Activated CD4-positive, alpha-beta T cell treated with anti-CD3 and anti-CD28 coated beads for 4 hours (primary cell): ENCODE results near the gene REX1BD.

Experiments used
- DNase-seq, 2 donors: peaks; one replicate each; pipeline ENCODE4 v3.0.0-alpha.2; 2020

Gene REX1BD

DNA sequence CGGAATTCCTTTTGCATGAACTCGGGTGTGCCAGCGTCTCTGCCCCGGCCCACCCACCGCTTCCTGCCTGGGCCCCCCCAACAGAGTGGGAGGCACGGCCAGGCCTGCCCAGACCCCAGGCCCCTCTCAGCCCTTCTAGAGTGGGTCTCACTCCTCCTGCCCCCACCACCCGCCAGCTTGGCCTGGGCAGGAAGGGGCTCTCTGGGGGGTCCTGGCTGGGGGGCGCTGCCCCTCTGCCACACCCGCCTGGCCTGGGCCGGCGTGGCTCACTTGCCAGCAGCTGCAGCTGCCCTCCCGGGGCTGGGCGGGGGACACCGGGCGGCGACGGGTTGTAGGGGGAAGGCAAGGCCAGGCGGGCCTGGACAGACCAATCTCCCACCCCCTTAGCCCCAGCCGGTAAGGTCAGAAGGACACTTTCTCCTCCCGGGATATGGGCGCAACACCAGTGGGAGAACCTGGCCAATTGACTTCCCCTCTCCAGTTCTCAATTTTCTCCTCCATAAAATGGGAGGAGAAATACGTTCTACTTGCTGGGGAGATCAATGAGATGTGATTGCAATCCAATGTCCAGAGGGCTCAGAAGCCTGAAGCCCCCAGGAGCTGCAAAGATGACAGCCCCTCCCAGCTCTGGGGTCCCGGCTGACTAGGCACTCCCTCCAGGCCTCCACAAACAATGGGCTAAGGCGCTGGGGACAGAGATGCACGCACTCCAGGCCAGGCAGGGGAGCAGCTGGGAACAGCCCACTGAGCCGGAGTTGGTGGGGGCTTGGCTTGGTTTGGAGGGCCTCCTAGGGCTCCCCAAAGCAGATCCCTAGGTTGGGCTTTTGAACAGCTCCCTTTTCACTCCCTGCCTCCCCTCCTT is 15.6 kb downstream of the REX1BD start:
- DNase-seq = no peak

DNA sequence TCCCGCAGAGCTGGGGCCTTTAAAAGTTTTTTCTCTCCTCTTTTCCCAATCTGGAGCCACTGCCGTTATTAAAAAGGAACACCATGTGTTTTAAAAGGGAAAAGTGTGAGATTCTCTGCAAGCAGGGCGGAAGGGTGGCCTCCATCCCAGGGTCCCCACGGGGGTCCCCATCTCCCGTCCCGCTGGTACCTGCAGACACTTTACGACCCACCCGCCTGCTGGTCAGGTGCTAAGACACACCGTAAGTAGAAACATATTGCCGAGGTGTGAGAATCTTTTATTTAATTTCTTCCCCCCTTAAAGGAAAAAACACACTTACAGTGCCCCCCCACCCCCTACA is 16.2 kb downstream of the REX1BD start:
- no peak for DNase-seq

DNA sequence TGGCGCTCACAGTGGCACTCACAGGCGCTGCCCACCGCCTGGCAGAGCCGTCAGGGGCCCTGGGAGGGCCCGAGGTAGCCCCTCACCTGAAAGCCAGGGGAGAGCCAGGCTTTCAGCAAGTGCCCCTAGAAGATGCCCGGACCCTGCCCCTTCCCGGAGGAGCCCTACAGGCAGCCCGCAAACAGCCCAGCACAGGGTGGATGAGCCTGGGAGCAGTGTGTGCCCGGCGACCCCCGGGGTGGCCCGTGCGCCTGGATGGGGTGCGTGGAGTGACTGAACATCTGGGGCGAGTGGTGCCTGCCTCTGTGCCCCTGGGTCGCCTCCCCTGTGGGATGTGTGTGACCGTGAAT is 16.6 kb downstream of the REX1BD start:
- DNase-seq = no peak

DNA sequence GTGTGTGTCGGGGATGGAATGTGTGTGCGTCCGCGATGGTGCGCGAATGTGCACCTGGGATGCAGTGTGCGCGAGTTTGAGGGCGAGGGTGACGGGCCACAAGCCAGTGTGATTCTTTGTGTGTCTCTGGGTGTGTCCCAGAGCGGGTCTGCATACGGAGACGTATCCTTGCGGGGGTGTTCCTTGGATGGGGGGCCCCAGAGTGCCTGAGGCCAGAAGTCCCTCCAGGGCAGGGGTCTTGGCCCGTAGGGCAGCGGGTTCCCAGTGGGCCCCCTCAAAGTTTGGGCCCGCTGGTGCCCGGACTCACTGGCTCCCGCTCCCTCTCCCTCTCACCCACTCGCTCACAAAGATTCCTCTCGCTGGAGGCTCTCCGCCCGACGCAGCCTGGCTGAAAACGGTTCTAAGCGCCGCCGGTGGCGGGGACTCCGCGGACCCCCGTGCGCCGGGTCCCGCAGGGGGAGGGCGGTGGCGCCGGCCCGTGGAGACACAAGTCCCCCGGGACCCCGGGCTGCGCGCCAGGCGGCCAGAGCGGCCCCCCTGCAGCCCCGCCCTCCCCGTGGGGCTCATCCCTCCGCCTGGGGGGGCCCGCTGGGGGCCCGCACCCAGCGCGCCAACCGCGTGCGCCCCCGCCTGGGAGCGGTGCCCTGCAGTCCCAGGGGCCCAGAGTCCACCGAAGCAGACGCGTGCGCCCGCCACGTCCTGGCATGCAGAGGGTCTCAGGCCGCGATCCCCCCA is 17.1 kb downstream of the REX1BD start:
- no peak for DNase-seq

DNA sequence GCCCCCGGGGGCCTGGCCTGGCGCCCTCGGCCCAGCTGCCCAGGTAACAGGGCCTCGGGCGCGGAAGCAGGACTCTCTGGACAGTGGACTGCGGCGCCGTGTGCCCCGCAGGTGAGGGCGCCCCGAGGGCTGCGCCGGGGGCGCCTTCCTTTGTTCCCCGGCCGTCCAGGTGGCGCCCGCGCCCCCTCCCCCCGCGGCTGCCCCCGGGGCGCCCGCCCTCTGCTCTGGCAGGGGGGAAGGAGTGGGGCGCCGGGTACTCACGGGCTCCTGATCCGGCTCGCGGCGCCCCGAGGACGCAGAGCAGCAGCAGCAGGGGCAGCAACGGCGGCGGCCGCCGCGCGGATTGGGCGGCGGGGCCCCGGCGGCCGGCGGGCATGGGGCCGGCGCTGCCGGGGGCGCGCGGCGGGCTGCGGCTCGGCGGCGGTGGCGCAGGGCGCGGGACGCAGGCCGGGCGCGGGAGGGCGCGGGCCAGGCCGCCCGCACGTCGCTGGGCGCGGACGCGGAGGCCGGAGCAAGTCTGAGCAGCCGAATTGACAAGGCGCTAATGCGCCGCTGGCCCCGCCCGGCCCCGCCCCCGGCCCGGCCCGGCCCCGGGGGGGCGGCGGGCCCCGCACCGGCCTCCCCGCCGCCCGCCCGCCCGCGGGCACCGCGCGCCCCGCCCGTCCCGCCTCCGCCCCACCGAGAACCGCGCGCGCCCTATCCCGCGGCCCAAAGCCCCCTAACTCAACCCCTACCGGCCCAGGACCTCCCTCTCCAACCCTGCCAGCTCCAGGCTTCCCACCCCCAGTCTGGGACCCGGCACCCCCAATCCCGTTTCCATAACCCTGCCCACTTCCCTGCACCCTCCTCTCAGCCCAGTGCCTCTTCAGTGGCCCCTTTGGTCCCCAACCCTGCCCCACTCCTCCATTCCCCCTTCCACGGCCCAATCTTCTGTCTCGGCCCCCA is 18.0 kb downstream of the REX1BD start, which contains the start of gene CRLF1:
TSS of gene CRLF1 (minus strand) at position 519 of the 945 bp plus-strand sequence. CDS start at position 376, 143 bp downstream.
- DNase-seq = no peak

DNA sequence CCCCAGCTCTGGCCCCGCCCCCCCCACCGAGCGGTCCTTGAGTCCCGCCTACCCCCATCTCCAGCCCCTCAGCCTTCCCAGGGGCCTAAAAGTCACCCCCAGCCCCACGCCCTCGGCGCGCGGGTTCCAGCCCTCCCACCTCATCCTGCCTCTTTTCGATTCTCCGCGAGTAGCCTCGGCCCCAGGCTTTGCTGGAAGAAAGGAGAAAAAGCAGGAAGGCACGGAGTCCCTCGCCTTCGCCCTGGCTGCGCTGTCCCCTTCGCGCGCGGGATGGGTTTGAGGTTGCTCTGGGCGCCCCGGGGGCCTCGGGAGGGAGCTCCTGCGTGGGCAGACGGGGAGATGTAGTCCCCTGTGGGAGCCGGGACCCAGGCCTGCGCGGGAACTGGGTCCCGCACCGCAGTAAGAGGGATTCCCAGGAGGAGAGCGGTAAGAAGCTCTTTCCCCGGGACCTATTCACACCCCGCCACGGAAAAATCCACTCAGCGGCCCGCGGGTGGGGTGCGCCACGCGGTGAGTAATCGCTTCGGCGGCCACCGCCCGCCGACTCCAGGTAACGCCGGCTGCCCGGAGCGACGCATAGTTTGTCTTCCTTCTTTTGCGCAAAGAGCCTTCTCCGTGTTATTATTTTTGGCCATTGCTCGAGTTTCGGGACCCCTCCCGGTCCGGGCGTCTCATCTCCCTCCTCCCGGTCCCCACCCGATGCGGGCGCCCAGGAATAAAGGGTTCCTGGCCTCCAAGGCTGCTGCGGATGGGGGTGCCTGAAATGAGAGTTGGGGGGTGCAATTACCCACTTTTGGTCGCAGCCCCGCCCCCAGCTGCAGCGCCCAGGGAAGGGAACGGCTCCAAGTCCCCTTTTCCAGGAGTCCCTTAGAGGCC is 18.9 kb downstream of the REX1BD start:
- DNase-seq = peak; percentile 52 to 55

DNA sequence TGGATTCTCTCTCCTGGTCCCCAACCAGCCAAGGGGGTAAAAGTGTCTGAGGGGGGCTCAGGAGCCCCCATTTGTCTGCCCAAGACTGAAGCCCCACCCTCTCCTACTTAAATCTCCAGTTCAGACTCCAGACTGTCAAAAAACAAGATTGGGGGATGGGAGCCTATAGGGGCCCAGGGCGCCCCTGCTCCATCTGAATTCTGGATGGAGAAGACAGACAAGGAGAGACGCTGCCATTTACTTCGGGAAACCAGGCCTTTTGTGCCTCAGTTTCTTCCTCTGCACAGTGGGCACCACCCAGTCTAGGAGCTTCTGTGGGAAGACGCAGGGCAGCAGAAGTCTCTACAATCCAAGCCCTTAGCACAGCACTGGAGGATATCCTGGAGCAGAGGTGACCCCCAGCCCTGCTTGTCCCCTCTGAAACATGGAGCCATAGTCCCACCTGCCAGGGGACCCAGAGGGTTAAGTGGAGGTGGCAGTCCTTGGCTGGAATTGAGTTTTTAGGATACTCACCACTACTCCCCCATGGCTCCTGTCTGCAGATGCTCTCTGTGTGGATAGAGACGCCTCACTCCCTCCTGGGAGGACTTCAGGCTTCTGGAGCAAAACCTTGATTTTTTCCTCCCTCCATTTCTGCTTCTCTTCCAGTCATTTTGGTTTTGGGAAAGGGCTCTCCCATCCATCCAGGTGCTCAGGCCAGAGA is 19.7 kb downstream of the REX1BD start:
- no peak for DNase-seq

DNA sequence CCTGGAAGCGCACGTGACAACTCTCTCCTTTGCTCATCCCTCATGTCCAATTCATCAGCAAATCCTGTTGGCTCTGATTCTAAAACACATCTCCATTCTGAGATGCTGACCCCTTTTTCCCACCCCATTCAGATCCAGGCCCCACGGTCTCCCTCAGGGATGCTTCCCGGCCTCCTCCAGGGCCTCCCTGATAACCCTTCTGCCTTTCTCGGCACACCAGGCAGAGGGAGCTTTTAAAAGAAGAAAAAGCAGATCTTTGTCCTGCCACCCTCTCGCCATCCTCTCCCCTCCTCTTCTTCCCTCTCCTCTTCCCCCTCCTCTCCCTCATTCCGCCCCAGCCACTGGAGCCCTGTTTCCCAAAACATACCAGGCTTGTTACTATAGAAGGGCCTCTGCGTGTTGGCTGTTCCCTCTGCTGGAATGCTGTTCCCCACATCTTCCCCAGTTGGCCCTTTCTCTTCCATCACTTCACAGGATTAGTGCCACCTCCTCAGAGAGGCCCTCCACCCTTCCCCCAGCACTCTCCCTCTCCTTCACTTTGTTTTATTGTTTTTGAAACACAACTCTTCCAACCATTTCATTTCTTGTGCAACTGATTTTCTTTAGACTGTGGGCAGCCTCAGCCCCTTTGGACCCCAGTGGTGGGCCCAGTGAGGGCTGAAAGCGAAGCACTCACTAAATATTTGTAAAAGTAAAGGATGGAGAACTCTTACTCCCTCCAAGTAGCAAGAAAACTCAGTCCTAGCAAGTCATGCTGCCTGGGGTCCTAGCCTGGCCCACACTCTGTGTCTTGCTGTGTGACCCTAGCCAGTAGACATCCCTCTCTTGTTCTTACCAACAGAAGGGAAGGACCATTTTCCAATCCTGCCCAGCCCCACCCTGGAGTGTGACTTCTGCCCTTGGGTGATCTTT is 20.5 kb downstream of the REX1BD start:
- no peak for DNase-seq

DNA sequence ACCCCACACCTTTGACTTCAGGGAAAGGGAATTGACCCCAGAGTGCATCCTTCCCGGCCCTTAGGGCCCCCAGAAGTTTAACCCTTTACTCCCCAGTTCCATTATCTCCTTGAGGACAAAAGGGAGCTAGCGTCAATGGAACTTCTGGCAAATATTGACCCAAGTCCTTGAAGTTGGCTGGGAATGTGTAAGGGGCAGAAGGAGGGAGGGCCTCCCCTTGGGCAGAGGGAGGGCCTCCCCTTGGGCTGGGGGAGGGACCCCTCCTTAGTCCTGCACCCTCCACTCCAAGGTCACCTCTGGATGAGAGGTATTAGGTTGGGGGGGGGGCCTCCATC is 21.1 kb downstream of the REX1BD start:
- no peak for DNase-seq

DNA sequence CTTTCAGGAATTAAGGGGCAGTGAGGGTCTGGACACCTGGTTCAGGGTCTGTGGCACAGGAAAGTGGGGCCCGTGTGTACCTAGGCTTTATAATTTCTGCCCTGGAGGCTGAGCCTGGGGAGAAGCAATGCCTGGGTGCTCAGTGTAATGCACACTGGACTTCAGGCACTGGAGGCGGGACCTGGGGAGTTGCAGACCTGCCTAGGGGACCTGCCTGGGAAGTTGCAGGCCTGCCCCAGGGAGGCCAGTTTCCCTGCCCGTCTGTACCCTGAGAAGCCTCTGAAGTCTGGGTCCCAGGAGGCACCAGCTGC is 21.6 kb downstream of the REX1BD start:
- no peak for DNase-seq

DNA sequence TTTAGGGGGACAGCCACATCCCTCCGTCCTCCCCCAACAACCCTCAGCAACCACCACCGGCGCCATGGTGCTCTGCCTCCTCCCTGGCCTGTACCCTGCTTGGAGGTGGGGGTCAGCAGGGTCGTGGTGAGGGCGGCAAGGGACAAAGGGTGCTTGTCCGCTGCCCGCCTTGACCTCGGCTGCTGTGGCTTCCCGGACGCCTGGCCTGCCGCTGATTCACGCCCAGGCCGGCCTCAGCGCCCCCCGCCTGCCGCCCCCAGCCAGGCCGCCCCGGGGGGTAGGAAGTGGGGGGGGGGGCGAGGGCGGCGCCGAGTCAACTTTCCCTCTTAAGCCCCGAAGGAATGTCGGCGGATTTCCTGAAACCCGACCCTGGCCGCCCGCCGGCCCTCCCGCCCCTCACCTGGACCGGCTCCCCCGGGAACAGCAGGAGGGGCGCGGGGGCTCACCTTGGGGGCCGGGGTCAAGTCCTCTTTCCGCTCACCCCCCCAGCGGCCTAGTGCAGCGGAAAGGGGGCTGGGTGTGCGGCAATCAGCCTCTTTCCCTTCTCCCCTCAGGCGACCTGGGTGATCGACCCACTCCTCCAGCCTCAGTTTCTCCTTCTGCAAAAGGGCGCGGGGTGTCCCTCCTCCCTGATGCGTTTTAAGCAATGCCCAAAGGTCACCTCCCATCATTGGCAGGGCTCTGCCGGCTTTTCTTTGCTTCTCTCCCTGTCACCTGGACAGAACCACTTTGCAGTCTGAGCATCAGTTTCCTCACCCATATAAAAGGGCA is 22.1 kb downstream of the REX1BD start:
- DNase-seq = no peak

DNA sequence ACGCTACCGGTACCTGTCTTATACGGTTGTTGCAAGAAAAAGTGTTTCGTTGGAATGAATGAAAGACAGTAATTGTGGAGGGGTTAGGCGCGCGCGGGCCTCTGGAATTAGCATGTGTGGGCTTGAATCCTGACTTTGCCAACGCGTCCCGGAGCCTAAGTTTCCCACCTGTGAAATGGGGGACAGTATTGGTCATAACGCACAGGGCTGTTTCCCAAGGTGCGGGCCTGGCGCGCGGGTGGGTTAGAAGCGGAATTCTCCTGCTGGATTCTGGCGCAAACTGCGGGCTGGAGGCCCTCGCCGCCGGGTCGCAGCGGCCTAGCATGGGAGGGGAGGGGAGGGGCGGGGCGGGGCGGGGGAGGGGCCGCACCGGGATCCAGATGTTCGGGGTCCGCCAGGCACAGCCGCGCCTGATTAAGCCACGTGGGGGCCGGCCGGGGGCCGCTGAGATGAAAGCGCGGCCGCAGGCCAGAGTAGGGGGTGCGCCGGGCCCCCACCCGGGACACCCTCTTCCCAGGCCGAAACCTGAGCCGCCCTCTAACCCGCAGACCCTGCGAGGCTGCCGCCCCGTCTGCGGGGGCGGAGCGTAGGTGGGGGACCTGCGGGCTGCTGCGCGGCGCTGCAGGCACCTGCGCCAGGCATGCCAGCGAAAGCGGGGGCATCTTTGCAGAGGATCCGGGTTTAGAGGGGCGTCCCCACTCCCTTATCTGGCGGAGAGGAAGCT is 22.9 kb downstream of the REX1BD start:
- DNase-seq = peak; percentile 44 to 52

DNA sequence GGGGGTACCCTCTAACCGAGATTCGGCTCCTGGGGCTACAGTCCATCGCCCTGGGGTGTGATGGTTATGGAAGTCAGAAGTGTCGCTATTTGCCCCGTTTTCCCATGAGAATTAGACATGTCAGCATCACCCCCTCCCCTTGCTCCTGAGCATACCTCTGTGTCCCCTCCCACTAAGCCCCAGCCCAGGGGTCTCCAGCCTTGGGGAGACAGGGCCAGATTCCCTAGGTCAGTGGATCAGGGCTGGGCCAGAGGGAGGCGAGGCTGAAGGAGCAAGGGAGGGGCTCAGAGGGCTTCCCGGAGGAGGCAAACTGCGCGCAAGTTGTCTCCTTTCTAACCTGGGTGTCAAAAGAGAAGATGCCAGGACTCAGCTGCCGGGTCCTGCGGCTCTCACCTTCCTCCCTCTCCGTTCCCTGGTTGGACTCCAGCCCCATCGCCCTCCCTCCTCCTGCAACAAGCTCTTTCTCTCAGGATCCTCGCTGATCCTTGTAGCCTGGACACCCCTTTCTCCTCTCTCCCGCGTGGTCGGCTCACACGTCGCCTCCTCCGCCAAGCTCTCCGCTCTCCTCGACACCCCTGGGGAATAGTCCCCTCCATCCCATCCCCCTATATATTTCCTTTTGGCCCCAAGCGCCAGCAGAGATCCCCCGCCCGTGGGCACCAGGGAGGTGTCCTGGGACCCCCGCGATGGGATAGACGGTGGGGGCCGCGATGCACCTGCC is 23.6 kb downstream of the REX1BD start:
- DNase-seq = no peak

DNA sequence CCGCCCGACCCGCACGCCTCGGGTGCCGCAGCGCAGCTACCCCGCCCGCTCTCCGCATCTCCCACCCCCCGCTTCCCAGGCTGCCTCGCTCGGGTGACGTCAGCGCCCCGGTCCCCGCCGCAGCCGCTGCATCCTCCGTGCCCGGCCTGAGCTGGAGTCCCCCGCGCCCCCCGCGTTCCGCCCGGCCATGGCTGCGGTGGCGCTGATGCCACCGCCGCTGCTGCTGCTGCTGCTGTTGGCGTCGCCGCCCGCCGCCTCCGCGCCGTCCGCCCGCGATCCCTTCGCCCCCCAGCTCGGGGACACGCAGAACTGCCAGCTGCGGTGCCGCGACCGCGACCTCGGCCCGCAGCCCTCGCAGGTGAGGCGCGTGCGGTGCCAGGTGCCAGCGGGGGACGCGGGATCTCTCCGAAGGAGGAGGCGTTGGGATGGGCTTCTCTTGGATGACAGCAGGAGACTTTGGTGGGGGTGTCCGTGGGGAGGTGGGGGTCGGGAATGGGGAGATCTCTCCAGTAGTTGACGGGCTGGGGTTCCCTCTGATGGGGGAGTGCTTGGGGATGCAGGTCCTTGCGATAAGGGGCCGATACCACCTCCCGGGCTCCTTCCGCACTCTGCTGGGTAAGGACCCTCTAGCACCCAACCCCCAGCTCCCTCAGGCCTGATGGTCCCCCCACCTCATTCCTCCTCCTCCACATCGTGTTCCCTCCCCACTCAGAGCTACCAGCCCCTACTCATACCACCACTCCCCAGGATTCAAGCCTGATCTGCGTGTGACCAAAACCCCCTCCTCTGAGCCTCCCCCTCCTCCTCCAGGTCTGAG is 24.4 kb downstream of the REX1BD start, which contains the start of gene TMEM59L:
TSS of gene TMEM59L (plus strand) at position 99 of the 817 bp plus-strand sequence. CDS start at position 188, 89 bp downstream.
- peak; percentile 31 to 48 for DNase-seq

DNA sequence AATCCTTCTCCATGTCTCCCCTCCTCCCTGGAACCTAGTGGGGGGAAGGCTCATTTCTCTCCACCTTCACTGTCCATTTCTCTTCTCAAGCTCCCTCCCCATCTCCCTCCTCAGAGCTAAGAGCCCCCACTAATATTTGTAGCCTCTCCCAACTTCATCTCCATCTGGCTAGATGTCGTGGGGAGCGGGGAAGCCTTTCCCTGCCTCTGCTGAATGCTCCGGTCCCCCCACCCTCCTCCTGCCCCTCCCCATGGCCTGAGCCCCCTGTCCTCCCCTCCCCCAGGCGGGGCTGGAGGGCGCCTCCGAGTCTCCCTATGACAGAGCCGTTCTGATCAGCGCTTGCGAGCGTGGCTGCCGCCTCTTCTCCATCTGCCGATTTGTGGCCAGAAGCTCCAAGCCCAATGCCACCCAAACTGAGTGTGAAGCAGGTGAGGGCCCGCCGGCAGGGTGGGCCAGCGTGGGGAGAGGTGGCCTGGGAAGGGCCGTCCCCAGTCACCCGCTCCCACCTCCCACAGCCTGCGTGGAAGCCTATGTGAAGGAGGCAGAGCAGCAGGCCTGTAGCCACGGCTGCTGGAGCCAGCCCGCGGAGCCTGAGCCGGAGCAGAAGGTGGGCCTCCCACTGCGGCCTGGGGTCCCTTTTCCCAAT is 25.1 kb downstream of the REX1BD start:
- no peak for DNase-seq

DNA sequence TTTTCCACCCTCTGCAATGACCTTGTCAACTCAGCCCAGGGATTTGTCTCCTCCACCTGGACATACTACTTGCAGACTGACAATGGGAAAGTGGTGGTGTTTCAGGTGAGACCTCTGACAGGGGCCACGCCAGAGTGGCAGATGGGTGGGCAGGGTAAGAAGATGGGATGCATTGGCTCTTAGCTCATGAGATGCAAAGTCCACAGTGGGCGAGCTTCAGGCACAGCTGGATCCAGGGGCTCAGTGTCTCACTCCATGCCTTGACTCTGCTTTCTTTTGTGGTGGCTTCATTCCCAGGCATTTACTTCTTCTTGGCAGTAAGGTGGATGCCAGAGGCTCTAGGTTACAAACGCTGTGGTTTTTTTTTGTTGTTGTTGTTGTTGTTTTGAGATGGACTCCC is 27.4 kb downstream of the REX1BD start:
- DNase-seq = no peak

DNA sequence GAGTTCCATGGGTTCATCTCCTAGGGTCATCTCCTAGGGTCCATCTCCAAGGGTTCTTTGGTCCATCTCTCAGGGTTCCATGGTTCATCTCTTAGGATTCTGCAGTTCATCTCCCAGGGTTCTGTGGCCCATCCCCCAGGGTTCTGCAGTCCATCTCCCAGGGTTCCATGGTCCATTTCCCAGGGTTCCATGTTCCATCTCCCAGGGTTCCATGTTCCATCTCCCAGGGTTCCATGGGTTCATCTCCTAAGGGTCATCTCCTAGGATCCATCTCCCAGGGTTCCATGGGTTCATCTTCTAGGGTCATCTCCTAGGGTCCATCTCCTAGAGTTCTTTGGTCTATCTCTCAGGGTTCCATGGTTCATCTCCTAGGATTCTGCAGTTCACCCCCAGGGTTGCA is 29.0 kb downstream of the REX1BD start:
- DNase-seq = no peak
